HG03378 (cell line): ENCODE results near the gene PRSS35.
"Not testable (repeated sequence)": the region's sequence is repeated elsewhere in the genome, so short reads cannot be mapped to it uniquely, and the experiment has no call there.

Experiments used
- ATAC-seq: cut with Tn5 transposase; IDR thresholded peaks from one replicate; pipeline ENCODE4 v1.9.1; 2021; ENCODE audit warnings: mild to moderate bottlenecking, moderate library complexity; ENCODE audit not compliant: unreplicated experiment

PRSS35 gene, protein sequence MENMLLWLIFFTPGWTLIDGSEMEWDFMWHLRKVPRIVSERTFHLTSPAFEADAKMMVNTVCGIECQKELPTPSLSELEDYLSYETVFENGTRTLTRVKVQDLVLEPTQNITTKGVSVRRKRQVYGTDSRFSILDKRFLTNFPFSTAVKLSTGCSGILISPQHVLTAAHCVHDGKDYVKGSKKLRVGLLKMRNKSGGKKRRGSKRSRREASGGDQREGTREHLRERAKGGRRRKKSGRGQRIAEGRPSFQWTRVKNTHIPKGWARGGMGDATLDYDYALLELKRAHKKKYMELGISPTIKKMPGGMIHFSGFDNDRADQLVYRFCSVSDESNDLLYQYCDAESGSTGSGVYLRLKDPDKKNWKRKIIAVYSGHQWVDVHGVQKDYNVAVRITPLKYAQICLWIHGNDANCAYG

DNA sequence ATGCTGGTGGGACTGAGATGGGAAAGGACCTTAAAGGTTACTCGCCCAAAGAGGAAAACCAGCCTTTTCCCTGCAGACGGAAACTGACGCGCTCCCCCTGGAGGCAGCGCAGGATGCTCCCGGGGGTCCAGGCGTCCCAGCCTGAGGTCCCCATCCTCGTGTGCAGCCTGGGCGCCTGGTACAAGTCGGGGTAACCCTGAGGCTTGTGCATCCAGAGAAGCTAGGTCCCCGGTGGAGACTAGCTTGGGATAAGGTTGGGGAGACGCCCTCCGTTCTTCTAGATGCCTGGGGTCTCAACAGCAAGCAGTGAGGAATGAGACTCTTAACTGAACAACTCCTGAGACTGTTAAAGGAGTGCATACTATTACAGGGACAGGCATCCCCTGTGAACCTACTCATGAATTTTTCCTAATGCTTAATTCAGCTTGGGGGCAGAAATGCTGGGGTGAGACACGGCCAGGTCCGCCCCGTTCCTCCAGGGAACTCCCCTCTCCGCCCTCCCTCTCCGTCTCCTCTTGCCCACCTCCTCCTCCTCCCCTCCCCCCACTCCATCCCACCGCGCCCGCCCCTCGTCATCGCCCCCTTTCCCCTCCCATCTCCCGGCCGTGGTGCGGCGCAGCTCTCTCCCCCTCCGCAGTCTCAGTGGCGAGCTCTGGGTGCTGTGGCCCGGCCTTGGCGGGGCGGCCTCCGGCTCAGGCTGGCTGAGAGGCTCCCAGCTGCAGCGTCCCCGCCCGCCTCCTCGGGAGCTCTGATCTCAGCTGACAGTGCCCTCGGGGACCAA, at the start of gene PRSS35:
Gene PRSS35, plus strand, starts transcription at position 634 of the 781 bp plus-strand sequence. CDS start 10,908 bp downstream, outside the sequence.
- ATAC-seq: no peak

- no peak for ATAC-seq
Observed at GRCh38 chr6:83463886-83464285, 48.4 kb upstream of the PRSS35 start.

GRCh38 chr6:83464381-83465140, 47.8 kb upstream of the PRSS35 start:
- ATAC-seq: no peak

GRCh38 chr6:83466328-83466727, 46.0 kb upstream of the PRSS35 start:
- ATAC-seq: no peak

- no peak for ATAC-seq
Observed at GRCh38 chr6:83467620-83468036, 44.7 kb upstream of the PRSS35 start.

GRCh38 chr6:83470001-83470400, 42.3 kb upstream of the PRSS35 start:
- ATAC-seq: no peak

GRCh38 chr6:83470587-83470986, 41.7 kb upstream of the PRSS35 start:
- ATAC-seq: no peak

GRCh38 chr6:83472767-83473166, 39.6 kb upstream of the PRSS35 start:
- ATAC-seq: no peak

GRCh38 chr6:83474309-83474708, 38.0 kb upstream of the PRSS35 start:
- no peak for ATAC-seq

DNA sequence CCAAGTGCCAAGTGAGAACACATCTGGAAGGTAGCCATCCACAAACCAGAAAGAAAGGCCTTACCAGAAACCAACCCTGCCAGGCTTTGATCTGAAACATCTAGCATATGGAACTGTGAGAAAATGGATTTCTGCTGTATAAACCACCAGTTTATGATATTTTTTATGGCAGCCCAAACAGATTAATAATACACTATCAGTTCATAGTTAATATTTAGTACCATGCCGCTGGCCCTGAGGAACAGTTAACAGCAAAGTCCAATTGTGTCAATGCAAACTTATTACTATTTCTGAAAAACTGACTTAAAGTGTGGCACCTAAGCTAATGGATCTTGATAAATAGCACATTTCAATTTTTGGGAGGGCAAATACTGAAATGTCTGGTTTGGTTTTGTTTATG, 35.4 kb upstream of the PRSS35 start:
- ATAC-seq: no peak

GRCh38 chr6:83479389-83479788, 32.9 kb upstream of the PRSS35 start:
- no peak for ATAC-seq

- ATAC-seq: no peak
Observed at GRCh38 chr6:83480470-83480869, 31.9 kb upstream of the PRSS35 start.

DNA sequence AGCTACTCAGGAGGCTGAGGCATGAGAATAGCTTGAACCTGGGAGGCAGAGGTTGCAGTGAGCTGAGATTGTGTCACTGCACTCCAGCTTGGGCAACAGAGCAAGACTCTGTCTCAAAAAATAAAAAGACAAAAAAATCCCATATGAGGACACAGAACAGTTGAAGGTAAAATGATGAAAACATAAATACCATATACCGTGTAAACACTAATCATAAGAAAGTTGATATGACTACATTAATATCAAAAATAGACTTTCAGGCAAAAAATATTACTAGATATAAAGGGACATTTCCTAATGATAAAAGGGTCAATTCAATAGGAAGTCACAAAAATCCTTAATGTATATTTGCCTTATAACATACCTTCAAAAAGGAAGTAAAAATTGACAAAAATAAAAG, 30.4 kb upstream of the PRSS35 start:
- not testable (repeated sequence) for ATAC-seq

GRCh38 chr6:83488448-83488847, 23.9 kb upstream of the PRSS35 start:
- ATAC-seq: no peak

- no peak for ATAC-seq
Observed at GRCh38 chr6:83488861-83489260, 23.5 kb upstream of the PRSS35 start.

DNA sequence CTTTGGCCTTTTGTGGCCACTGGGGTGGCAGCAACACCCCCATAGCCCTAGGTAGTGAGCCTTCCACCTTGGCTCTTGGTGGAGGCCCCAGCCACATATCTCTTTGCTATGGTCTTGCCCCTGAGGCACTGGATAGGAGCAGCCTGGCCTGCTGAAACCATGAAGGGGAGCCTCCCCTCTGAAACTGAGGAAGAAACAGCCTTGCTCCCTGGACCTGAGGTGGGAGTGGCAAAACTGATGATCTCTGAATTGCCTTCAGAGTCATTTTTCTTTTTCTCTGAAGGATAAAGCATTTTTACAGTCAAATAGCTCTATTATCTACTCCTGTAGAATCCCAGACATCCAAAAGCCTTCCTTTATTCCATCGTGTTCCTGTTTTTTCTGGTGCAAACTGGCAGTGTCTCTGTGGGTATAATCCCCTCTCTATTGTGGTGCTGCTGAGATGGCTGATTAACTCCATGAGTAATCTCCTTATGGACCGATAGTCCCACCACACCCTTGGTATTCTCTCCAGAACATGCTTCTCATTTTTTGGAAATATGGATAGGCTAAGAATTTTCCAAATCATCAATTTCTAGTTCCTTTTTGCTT, 22.0 kb upstream of the PRSS35 start:
- no peak for ATAC-seq

- no peak for ATAC-seq
Observed at GRCh38 chr6:83505356-83505755, 7.0 kb upstream of the PRSS35 start.

GRCh38 chr6:83509441-83509840, 2.9 kb upstream of the PRSS35 start:
- no peak for ATAC-seq

- no peak for ATAC-seq
Observed at GRCh38 chr6:83510791-83511190, 1.5 kb upstream of the PRSS35 start.

DNA sequence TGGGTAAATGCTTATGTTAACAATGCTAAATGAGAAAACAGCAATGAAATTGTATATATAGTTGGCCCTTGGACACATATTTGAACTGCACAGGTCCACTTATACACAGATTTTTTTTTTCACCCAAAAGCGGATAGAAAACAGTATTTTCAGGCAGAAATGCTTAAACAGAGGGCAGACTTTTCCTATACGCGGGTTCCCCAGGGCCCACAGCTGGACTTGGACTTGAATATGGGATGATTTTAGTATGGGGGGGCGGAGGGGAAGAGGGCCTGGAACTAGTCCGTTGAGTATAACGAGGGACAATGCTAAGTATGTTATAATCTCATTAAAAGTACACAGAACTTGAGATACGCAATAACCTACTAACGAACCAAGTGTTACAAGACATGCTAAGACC, 1.1 kb upstream of the PRSS35 start:
- no peak for ATAC-seq

DNA sequence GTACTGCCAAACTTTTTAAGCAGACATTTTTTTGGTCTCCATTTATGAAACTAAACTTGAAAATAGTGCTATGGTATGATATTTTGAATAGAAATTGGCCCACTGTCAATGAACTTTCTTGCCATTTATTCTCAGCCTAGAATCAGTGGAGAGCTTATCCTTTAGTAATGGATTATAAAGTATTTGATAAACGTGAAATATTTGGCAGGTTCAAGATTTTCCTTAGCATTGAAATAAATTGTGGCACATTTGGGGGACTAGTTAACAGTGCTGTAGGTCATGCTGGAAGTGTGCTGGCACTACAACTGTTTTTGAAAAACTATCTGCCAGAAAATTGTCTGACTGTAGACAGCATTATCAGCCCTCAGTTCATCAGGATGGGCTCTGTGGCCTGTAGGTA, 2.1 kb downstream of the PRSS35 start:
- peak; percentile 6 for ATAC-seq
